Vagina (tissue), 2 donors: ENCODE measurements around the gene DPEP1.

Experiments used
- POLR2A ChIP-seq, 2 donors: fragments of 450-650 bp; IDR thresholded peaks; one replicate each; pipeline ENCODE4 v1.6.1; 2017; ENCODE audit warnings: antibody characterized with exemption in 2 of 2, mild to moderate bottlenecking in 2 of 2, moderate library complexity in 2 of 2
- TF ChIP-seq, protein P1 (sequence below), 3 experiments: fragments of 450-650 bp in 2 of 3; fragments of 200-600 bp in 1 of 3; sonication (generic) in 1 of 3; IDR thresholded peaks; one replicate each; pipeline ENCODE4 v1.5.1; 2017 to 2019; ENCODE audit warnings: antibody characterized with exemption in 3 of 3, mild to moderate bottlenecking in 2 of 3, moderate library complexity in 2 of 3

DNA sequence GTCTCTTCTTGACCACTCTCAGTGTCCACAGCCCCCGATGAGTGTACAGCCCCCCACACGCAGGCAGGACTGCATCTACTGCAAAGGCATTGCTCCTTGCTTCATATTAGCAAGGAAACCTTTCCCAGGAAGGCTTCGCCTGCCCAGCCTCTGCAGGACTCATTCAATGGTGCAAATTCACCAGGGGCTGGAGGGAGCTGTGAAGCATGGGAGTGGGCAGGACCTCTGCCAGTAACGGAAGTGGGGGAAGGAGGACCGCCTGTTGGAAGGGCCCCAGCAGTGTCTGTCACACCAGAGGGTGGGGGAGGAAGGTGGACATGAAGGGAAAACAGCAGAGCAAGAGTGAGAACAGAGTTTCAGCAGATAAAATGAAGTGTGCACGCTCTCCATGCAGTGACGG lies 46.7 kb downstream of the DPEP1 start:
- TF ChIP-seq, protein P1, sequence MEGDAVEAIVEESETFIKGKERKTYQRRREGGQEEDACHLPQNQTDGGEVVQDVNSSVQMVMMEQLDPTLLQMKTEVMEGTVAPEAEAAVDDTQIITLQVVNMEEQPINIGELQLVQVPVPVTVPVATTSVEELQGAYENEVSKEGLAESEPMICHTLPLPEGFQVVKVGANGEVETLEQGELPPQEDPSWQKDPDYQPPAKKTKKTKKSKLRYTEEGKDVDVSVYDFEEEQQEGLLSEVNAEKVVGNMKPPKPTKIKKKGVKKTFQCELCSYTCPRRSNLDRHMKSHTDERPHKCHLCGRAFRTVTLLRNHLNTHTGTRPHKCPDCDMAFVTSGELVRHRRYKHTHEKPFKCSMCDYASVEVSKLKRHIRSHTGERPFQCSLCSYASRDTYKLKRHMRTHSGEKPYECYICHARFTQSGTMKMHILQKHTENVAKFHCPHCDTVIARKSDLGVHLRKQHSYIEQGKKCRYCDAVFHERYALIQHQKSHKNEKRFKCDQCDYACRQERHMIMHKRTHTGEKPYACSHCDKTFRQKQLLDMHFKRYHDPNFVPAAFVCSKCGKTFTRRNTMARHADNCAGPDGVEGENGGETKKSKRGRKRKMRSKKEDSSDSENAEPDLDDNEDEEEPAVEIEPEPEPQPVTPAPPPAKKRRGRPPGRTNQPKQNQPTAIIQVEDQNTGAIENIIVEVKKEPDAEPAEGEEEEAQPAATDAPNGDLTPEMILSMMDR (IDR thresholded peaks at IDR 0.05): no peak
- TF ChIP-seq POLR2A (IDR thresholded peaks at IDR 0.05): no peak
